ENCODE measurements around the gene SLC8A1.

SLC8A1 gene

GRCh38 chr2:40463112-40463511, 11.2 kb upstream of the SLC8A1 start:
- no peak for DNase-seq (ENCODE audit: low read depth)
- no peak overlapping the region for H3K4me3 ChIP-seq (ENCODE audit: low read depth, low read length)
- TF ChIP-seq CTCF (IDR thresholded peaks at IDR 0.05; ENCODE audit: insufficient read depth, low read depth, low read length, missing control alignments), result no peak

GRCh38 chr2:40458271-40458794, 6.4 kb upstream of the SLC8A1 start:
- no peak for DNase-seq (ENCODE audit: low read depth)
- no peak overlapping the region for H3K4me3 ChIP-seq (ENCODE audit: low read depth, low read length)
- no peak for TF ChIP-seq CTCF (IDR thresholded peaks at IDR 0.05; ENCODE audit: insufficient read depth, low read depth, low read length, missing control alignments)

- TF ChIP-seq CTCF (IDR thresholded peaks at IDR 0.05; ENCODE audit: insufficient read depth, low read depth, low read length, missing control alignments), result no peak
- no peak for DNase-seq (ENCODE audit: low read depth)
- no peak overlapping the region for H3K4me3 ChIP-seq (ENCODE audit: low read depth, low read length)
Measured at GRCh38 chr2:40457837-40458236, 5.9 kb upstream of the SLC8A1 start.

GRCh38 chr2:40457366-40457765, 5.5 kb upstream of the SLC8A1 start:
- DNase-seq (ENCODE audit: low read depth), result no peak
- no peak overlapping the region for H3K4me3 ChIP-seq (ENCODE audit: low read depth, low read length)
- TF ChIP-seq CTCF (IDR thresholded peaks at IDR 0.05; ENCODE audit: insufficient read depth, low read depth, low read length, missing control alignments), result no peak

- no peak for TF ChIP-seq CTCF (IDR thresholded peaks at IDR 0.05; ENCODE audit: insufficient read depth, low read depth, low read length, missing control alignments)
- H3K4me3 ChIP-seq (ENCODE audit: low read depth, low read length), result no peak overlapping the region
- no peak for DNase-seq (ENCODE audit: low read depth)
Measured at GRCh38 chr2:40456926-40457325, 5.0 kb upstream of the SLC8A1 start.

GRCh38 chr2:40455661-40456060, 3.8 kb upstream of the SLC8A1 start:
- no peak overlapping the region for H3K4me3 ChIP-seq (ENCODE audit: low read depth, low read length)
- no peak for DNase-seq (ENCODE audit: low read depth)
- TF ChIP-seq CTCF (IDR thresholded peaks at IDR 0.05; ENCODE audit: insufficient read depth, low read depth, low read length, missing control alignments), result no peak

- no peak for DNase-seq (ENCODE audit: low read depth)
- TF ChIP-seq CTCF (IDR thresholded peaks at IDR 0.05; ENCODE audit: insufficient read depth, low read depth, low read length, missing control alignments), result no peak
- no peak overlapping the region for H3K4me3 ChIP-seq (ENCODE audit: low read depth, low read length)
Measured at GRCh38 chr2:40454321-40454720, 2.4 kb upstream of the SLC8A1 start.
